GM18526 (cell line): ENCODE measurements around the gene HOXD10.

Experiments
- POLR2A ChIP-seq: IDR thresholded peaks from 3 replicates; pipeline ENCODE4 v1.6.1; 2011; ENCODE audit not compliant: insufficient read length; ENCODE audit errors: extremely low read depth

The HOXD10 gene

GRCh38 chr2:176088048-176088936 lies 28.3 kb upstream of the HOXD10 start:
- no peak for TF ChIP-seq POLR2A

- no peak for TF ChIP-seq POLR2A
Measured at GRCh38 chr2:176088937-176089842, 27.4 kb upstream of the HOXD10 start.

- TF ChIP-seq POLR2A, result no peak
Measured at GRCh38 chr2:176089843-176090395, 26.7 kb upstream of the HOXD10 start.

GRCh38 chr2:176090862-176091261 lies 25.7 kb upstream of the HOXD10 start:
- no peak for TF ChIP-seq POLR2A

GRCh38 chr2:176091329-176092258 lies 25.0 kb upstream of the HOXD10 start:
- no peak for TF ChIP-seq POLR2A

- no peak for TF ChIP-seq POLR2A
Measured at GRCh38 chr2:176092270-176093144, 24.1 kb upstream of the HOXD10 start, which contains the start of gene HOXD13. HOXD13 (plus strand) TSS chr2:176092721; CDS start chr2:176092891, 170 bp downstream.

GRCh38 chr2:176093145-176093897 lies 23.3 kb upstream of the HOXD10 start:
- TF ChIP-seq POLR2A, result no peak

GRCh38 chr2:176093898-176094249 lies 22.7 kb upstream of the HOXD10 start:
- no peak for TF ChIP-seq POLR2A

- no peak for TF ChIP-seq POLR2A
Measured at GRCh38 chr2:176094349-176094748, 22.2 kb upstream of the HOXD10 start.

- no peak for TF ChIP-seq POLR2A
Measured at GRCh38 chr2:176095421-176095820, 21.2 kb upstream of the HOXD10 start.

- TF ChIP-seq POLR2A, result no peak
Measured at GRCh38 chr2:176096243-176096985, 20.2 kb upstream of the HOXD10 start.
